ENCODE data around the gene GRAMD2A. TPM values are rescaled to one million over a fixed set of nuclear protein-coding genes. Genes with fewer than 3 reads are reported as not detected.

Gene GRAMD2A
- total and polyA plus RNA-seq, 7 donors, result 0.16 to 4.3 (median 1.6) TPM; not detected in 1

DNA sequence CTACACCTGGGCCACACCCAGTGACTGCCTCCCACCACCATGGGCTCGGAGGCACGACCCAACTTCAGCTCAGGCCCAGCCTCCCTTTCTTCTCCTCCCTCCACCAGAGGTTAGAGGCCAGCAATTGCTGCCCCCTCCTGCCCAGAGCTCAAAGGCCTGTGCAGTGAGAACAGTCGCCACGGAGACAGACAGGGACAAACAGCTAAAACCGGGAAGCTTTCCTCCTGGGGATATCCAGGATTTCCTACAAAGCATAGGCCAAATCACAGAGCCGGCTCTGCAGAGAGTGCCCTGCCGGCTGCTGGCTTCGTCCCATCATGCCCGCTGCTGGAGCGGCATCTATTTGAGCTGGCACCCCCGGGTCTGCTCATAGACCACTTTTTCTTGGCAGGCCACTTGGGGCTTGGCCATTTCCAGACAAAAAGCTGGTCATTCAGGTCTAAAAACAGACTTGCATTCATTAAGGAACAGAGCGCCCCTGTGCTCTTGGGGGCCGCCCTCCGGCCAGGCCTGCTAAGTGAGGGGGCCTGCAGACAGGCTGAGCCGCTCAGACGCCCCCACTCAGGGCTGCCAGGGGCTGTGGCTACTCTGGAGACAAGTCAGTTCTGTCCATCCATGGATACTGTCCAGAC, 17.5 kb downstream of the GRAMD2A start:
- 74 to 78% methylated on average over 16 of the region's 16 CpGs for WGBS, 2 donors
- H3K27ac ChIP-seq, result peak overlapping the region; percentile 6 to 47 (median 16)
- TF ChIP-seq POLR2A (IDR thresholded peaks at IDR 0.05) (no peak), POLR2AphosphoS5 (IDR thresholded peaks at IDR 0.05) (peak in 1 of 4 donors; percentile 14), EP300 (IDR thresholded peaks at IDR 0.05) (no peak)
- TF ChIP-seq, protein P1, sequence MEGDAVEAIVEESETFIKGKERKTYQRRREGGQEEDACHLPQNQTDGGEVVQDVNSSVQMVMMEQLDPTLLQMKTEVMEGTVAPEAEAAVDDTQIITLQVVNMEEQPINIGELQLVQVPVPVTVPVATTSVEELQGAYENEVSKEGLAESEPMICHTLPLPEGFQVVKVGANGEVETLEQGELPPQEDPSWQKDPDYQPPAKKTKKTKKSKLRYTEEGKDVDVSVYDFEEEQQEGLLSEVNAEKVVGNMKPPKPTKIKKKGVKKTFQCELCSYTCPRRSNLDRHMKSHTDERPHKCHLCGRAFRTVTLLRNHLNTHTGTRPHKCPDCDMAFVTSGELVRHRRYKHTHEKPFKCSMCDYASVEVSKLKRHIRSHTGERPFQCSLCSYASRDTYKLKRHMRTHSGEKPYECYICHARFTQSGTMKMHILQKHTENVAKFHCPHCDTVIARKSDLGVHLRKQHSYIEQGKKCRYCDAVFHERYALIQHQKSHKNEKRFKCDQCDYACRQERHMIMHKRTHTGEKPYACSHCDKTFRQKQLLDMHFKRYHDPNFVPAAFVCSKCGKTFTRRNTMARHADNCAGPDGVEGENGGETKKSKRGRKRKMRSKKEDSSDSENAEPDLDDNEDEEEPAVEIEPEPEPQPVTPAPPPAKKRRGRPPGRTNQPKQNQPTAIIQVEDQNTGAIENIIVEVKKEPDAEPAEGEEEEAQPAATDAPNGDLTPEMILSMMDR (IDR thresholded peaks at IDR 0.05), result no peak
- peaks cover 0 to 15% (median 10%) of the 10 kb centered on the region in 4 donors for H3K4me1 ChIP-seq
- no peaks in the 10 kb centered on the region for H3K36me3 ChIP-seq
- DNase-seq, result peak; percentile 79
- intact Hi-C loops (cut with DNase I), result no loop called here
- peaks cover 7 to 48% (median 25%) of the 10 kb centered on the region in 3 donors for H3K27me3 ChIP-seq
- no peaks in the 10 kb centered on the region for H3K9me3 ChIP-seq
- no peak overlapping the region for H3K4me3 ChIP-seq

DNA sequence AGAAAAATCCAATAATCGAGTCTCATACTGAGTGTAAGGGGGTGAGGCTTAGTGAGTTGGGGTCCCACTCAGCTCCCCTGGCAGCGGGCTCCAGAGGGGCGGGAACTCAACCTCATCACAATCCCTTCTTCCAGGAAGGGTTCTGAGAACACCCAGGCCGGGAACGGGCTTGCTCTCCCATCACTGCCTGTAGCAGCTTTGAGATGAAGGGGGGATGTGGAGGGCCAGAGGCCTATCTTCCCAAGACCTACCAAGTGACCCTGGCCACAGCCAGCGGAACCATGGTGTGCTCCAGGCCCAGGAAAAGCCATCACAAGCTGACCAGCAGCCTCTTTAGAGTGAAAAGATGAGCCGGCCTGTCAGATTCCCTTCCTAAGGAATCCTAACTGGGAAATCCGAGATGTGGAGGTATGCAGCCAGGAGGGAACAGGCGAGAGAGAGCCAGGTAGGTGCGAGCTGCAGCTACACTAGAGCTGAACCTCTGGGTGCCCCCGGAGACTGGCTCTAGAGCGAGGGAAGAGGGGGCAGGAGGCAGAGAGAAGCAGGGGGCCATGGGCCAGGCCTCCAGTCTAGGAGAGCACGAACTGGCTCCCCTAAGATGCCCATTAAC, 18.5 kb downstream of the GRAMD2A start:
- TF ChIP-seq EP300 (IDR thresholded peaks at IDR 0.05) (no peak), POLR2AphosphoS5 (IDR thresholded peaks at IDR 0.05) (no peak)
- H3K36me3 ChIP-seq, result no peaks in the 10 kb centered on the region
- DNase-seq, result no peak
- no peaks in the 10 kb centered on the region for H3K9me3 ChIP-seq
- intact Hi-C loops (cut with DNase I), result no loop called here
- H3K27ac ChIP-seq, result no peak overlapping the region
- 91 to 93% methylated on average over 13 of the region's 13 CpGs for WGBS, 2 donors
- H3K27me3 ChIP-seq, result peaks cover 7 to 38% (median 19%) of the 10 kb centered on the region in 3 donors
- peaks cover 0 to 9% (median 5%) of the 10 kb centered on the region in 4 donors for H3K4me1 ChIP-seq
- no peak overlapping the region for H3K4me3 ChIP-seq

DNA sequence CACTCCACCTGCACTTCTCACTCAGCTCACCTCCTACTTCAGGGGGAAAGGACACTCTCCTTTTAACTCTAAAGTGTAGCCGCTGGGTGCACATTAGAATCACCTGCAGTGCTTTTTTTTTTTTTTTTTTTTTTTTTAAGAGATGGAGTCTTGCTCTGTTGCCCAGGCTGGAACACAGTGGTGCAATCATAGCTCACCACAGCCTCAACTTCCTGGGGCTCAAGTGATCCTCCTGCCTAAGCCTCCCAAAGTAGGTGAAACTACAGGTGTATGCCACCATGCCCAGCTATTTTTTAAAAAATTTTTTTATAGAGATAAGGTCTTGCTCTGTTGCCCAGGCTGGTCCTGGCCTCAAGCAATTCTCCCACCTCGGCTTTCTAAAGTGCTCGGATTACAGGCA, 20.8 kb downstream of the GRAMD2A start:
- WGBS, 2 donors, result 89 to 92% methylated on average over 3 of the region's 3 CpGs
- intact Hi-C loops (cut with DNase I), result no loop called here
- TF ChIP-seq POLR2AphosphoS5 (IDR thresholded peaks at IDR 0.05) (no peak), POLR2A (IDR thresholded peaks at IDR 0.05) (no peak), EP300 (IDR thresholded peaks at IDR 0.05) (no peak)
- TF ChIP-seq, protein P1 (IDR thresholded peaks at IDR 0.05), result no peak
- Histone ChIP-seq H3K27me3 (peaks cover 0 to 17% (median 8%) of the 10 kb centered on the region in 3 donors), H3K36me3 (no peaks in the 10 kb centered on the region), H3K4me1 (no peaks in the 10 kb centered on the region), H3K27ac (no peak overlapping the region), H3K9me3 (no peaks in the 10 kb centered on the region), H3K4me3 (no peak overlapping the region)
- no peak for DNase-seq

DNA sequence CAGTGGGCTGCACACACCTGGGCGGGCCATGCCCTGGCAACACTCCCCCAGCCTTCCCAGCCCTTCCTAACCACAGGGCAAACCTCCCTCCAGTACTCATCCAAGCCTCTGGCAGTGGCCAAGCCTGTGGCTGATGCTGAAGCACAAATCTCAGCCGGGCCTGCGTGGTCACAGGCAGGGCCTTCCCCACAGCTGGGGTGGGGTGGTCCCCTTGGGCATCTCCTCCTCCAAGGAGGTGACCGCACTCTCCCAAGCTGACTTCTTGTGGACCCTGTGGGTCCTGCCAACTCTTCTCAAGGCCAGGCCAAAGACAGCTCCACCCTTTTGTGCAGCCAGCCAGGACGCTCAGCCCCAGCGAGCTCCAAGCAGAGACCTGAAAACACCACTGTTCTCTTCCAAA, 21.4 kb downstream of the GRAMD2A start:
- Histone ChIP-seq H3K27me3 (peaks cover 0 to 11% (median 8%) of the 10 kb centered on the region in 3 donors), H3K4me1 (no peaks in the 10 kb centered on the region), H3K27ac (no peak overlapping the region), H3K4me3 (no peak overlapping the region), H3K36me3 (no peaks in the 10 kb centered on the region), H3K9me3 (no peaks in the 10 kb centered on the region)
- WGBS, 2 donors, result 89 to 91% methylated on average over 6 of the region's 6 CpGs
- no peak for DNase-seq
- intact Hi-C loops (cut with DNase I), result no loop called here
- TF ChIP-seq, protein P1 (IDR thresholded peaks at IDR 0.05), result no peak
- TF ChIP-seq POLR2A (IDR thresholded peaks at IDR 0.05) (no peak), EP300 (IDR thresholded peaks at IDR 0.05) (no peak), POLR2AphosphoS5 (IDR thresholded peaks at IDR 0.05) (no peak)

DNA sequence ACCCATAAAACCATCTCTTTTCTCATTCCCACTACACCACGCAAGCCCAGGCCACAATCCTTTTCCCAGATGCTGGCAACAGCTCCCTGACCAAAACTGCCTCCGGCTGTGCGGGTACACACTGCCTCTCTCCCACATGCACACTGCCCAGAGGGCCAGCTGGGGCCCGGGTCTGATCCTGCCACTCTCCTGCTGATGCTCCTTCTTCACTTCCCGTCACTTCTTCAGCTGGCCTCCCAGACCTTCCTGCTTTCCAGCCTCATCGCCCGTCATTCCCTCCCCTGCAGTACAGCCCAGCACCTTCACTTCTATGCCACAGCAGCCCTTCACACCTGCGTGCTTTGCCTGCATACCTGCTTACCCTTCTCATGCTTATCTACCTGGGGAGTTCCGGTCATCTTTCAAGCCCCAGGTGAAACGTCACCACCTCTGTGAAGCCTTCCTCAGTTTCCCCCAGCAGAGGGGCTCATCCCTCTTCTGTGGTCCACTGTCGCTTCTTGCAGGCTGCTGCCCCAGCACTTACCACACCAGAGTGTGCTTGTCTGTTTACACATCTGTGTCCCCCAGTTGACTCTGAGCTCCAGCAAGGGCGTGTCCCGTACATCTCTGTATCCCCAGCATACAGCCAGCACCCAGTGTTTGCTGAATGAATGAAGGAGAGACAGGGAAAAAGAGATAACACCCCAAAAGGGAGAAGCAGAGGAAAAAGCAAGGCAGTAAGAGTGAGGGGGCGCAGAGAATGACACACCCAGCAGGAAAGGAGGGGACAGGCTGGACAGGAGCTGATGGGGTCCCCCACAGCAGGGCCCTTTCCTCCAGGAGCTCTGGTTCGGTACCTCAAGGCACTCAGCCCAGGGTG, 22.2 kb downstream of the GRAMD2A start:
- WGBS, 2 donors, result 87 to 89% methylated on average over 15 of the region's 15 CpGs

More for the DNA sequence above, 22.2 kb downstream of the GRAMD2A start:
- no peaks in the 10 kb centered on the region for H3K9me3 ChIP-seq
- intact Hi-C loops (cut with DNase I), result no loop called here
- H3K36me3 ChIP-seq, result no peaks in the 10 kb centered on the region
- peaks cover 0 to 6% (median 4%) of the 10 kb centered on the region in 3 donors for H3K27me3 ChIP-seq
- TF ChIP-seq POLR2AphosphoS5 (IDR thresholded peaks at IDR 0.05) (no peak), EP300 (IDR thresholded peaks at IDR 0.05) (no peak), POLR2A (IDR thresholded peaks at IDR 0.05) (no peak)
- TF ChIP-seq, protein P1 (IDR thresholded peaks at IDR 0.05), result no peak
- no peak overlapping the region for H3K27ac ChIP-seq
- H3K4me1 ChIP-seq, result no peaks in the 10 kb centered on the region
- H3K4me3 ChIP-seq, result no peak overlapping the region
- no peak for DNase-seq
